ENCODE measurements around the gene DCUN1D2.

Gene DCUN1D2

DNA sequence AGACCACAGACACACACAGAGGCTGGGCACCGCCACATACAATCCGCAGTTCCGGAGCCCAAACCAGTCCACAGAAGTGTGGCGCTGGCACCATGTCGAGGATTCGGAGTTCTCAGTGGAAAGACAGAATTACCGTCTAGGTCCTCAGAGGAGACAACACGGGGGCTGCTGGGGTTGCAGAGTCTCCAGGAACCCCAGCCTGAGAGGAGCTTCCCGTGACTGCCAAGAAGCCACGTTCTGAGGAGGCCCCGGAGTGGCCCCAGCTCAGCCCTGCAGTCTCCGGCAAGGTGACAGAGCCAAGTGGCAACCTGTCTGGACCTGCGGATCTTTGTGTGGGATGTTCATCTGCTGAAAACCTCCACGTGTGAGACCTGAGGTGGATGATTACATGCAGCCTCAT, 29.9 kb downstream of the DCUN1D2 start:
- H3K4me1 ChIP-seq (ENCODE audit: control insufficient read depth in 1 of 2, insufficient read depth in 1 of 2, low read depth in 1 of 2, low read length in 1 of 2) = no peaks in the 10 kb centered on the region
- H3K9me3 ChIP-seq = no peaks in the 10 kb centered on the region
- H3K27me3 ChIP-seq = no peaks in the 10 kb centered on the region
- no peak overlapping the region for H3K27ac ChIP-seq
- H3K4me3 ChIP-seq (ENCODE audit: low read depth in 1 of 2, low read length in 1 of 2) = no peak overlapping the region
- TF ChIP-seq, protein P1, sequence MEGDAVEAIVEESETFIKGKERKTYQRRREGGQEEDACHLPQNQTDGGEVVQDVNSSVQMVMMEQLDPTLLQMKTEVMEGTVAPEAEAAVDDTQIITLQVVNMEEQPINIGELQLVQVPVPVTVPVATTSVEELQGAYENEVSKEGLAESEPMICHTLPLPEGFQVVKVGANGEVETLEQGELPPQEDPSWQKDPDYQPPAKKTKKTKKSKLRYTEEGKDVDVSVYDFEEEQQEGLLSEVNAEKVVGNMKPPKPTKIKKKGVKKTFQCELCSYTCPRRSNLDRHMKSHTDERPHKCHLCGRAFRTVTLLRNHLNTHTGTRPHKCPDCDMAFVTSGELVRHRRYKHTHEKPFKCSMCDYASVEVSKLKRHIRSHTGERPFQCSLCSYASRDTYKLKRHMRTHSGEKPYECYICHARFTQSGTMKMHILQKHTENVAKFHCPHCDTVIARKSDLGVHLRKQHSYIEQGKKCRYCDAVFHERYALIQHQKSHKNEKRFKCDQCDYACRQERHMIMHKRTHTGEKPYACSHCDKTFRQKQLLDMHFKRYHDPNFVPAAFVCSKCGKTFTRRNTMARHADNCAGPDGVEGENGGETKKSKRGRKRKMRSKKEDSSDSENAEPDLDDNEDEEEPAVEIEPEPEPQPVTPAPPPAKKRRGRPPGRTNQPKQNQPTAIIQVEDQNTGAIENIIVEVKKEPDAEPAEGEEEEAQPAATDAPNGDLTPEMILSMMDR (IDR thresholded peaks at IDR 0.05) = no peak
- H3K36me3 ChIP-seq = peaks cover 72% of the 10 kb centered on the region

DNA sequence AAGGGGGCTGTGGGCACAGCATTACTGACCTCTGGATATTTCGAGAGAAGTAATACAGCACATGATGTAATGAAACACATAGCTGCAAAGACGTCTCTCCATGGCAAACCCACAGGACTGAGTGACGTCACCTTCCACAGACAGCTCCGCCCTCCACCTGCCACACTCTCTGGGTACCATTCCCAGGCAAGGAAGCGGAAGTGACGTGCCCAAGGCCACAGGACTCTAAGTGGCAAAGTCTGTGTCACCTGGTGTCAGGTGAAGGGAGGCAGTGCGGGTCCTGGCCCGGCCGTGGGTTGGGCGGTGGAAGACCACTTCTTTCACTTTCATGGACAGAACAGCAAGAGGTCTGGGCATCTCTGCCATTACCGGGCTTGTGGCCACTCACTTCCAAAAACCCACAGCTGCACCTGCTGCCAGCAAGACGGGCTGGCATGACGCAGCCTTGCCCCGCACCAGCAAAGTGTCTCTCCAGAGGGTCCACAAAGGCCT, 30.4 kb downstream of the DCUN1D2 start:
- Histone ChIP-seq H3K4me1 (ENCODE audit: control insufficient read depth in 1 of 2, insufficient read depth in 1 of 2, low read depth in 1 of 2, low read length in 1 of 2) (no peaks in the 10 kb centered on the region), H3K9me3 (no peaks in the 10 kb centered on the region), H3K4me3 (ENCODE audit: low read depth in 1 of 2, low read length in 1 of 2) (no peak overlapping the region), H3K36me3 (peaks cover 77% of the 10 kb centered on the region), H3K27ac (no peak overlapping the region), H3K27me3 (no peaks in the 10 kb centered on the region)
- TF ChIP-seq, protein P1 (IDR thresholded peaks at IDR 0.05) = no peak

DNA sequence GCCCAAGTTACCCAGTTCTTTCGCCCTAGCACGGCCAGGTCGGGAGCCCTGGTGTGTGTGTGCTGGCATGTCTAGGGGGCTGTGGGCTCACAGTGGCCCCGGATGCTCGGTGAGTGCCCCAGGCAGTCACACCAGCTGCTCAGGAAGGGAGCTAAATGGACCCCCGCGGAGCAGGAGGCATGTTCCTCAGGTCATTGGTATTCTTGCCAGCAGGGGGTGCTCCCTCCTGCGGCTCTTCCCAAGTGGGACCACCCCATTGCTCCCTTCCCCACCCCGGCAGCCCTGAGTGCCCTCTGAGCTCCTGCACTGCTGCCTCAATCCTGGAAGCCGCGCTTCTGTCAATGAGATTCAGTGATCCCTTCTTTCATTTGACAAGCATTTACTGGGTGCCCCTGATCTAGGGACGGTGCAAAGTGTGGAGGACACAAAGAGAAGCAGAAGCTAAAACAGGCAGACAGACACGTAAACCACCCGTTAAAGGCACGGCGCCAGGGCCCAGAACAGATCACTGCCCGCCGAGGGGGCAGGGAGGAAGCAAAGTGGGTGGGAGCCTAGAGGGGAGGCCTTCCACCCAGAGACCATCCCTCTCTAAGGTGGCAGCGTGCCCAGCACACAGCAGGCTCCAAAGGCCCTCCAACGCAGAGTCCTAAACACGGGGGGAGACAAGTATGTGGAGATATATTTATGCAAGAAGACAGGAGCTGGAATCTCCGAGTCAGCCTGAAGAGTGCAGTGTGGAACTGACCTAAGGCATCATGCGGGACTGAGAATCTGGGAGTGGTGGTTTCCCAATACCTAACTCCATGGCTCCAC, 32.1 kb downstream of the DCUN1D2 start:
- no peak overlapping the region for H3K4me3 ChIP-seq (ENCODE audit: low read depth in 1 of 2, low read length in 1 of 2)
- TF ChIP-seq, protein P1 (IDR thresholded peaks at IDR 0.05) = no peak
- H3K4me1 ChIP-seq (ENCODE audit: control insufficient read depth in 1 of 2, insufficient read depth in 1 of 2, low read depth in 1 of 2, low read length in 1 of 2) = no peaks in the 10 kb centered on the region
- H3K27me3 ChIP-seq = no peaks in the 10 kb centered on the region
- peaks cover 85% of the 10 kb centered on the region for H3K36me3 ChIP-seq
- H3K27ac ChIP-seq = no peak overlapping the region
- no peaks in the 10 kb centered on the region for H3K9me3 ChIP-seq

DNA sequence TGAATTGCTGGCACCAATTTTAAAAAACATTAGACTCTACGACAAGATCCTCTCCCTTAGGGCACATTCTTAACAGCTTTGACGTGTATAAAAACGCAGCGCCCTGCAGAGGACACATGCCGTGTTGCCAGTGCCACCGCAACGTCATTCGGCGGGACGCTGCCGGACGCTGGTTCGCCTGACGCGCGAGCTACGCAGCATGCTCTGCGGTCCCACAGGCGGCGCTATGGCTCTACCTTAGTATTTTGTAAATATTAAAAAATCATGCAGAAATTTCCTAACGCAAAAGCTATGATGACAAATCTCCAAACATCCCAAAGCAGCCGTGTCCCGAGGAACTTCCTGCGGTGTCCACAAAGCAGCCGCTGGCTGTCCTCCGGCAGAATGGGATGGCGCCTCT, 33.0 kb downstream of the DCUN1D2 start:
- H3K36me3 ChIP-seq = peaks cover 91% of the 10 kb centered on the region
- no peak overlapping the region for H3K27ac ChIP-seq
- TF ChIP-seq, protein P1 (IDR thresholded peaks at IDR 0.05) = no peak
- no peaks in the 10 kb centered on the region for H3K4me1 ChIP-seq (ENCODE audit: control insufficient read depth in 1 of 2, insufficient read depth in 1 of 2, low read depth in 1 of 2, low read length in 1 of 2)
- H3K4me3 ChIP-seq (ENCODE audit: low read depth in 1 of 2, low read length in 1 of 2) = no peak overlapping the region
- no peaks in the 10 kb centered on the region for H3K9me3 ChIP-seq
- H3K27me3 ChIP-seq = no peaks in the 10 kb centered on the region

DNA sequence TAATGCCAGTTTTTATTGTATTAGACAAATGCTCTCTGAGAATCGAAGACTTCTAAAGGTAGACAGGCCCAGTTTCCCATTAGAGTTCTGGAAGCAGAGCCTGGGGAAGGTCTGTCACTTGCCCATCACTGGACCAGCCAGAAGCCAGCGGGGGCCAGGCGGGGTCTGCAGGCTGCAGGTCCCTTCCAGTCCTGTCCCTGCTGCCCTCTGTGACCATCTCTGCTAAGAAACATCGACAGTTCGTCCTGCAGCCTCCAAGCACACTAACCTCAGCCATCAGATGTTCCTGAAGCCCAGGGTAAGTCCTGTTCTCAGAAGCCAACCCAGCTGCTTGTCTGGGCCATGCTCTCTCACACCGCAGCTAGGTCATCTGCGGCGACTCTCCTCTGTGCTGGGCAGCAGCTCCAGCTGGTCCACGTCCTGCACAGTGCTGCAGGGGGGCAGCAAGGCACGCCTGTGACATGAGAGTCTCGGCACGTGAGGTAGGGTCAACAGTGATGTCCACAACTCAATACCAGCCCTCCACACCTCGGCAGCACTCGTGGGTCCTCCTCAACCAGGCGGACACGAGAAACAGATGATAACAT, 34.3 kb downstream of the DCUN1D2 start:
- Histone ChIP-seq H3K9me3 (no peaks in the 10 kb centered on the region), H3K4me1 (ENCODE audit: control insufficient read depth in 1 of 2, insufficient read depth in 1 of 2, low read depth in 1 of 2, low read length in 1 of 2) (no peaks in the 10 kb centered on the region), H3K36me3 (peaks cover 92% of the 10 kb centered on the region), H3K27me3 (no peaks in the 10 kb centered on the region), H3K27ac (no peak overlapping the region), H3K4me3 (ENCODE audit: low read depth in 1 of 2, low read length in 1 of 2) (no peak overlapping the region)
- TF ChIP-seq, protein P1 (IDR thresholded peaks at IDR 0.05) = no peak
